ENCODE results near the gene FLNA. TPM values are rescaled to one million over a fixed set of nuclear protein-coding genes. Genes with fewer than 3 reads are reported as not detected.

FLNA gene
- total and polyA plus RNA-seq, 10 donors, result 259 to 1,447 (median 600) TPM

DNA sequence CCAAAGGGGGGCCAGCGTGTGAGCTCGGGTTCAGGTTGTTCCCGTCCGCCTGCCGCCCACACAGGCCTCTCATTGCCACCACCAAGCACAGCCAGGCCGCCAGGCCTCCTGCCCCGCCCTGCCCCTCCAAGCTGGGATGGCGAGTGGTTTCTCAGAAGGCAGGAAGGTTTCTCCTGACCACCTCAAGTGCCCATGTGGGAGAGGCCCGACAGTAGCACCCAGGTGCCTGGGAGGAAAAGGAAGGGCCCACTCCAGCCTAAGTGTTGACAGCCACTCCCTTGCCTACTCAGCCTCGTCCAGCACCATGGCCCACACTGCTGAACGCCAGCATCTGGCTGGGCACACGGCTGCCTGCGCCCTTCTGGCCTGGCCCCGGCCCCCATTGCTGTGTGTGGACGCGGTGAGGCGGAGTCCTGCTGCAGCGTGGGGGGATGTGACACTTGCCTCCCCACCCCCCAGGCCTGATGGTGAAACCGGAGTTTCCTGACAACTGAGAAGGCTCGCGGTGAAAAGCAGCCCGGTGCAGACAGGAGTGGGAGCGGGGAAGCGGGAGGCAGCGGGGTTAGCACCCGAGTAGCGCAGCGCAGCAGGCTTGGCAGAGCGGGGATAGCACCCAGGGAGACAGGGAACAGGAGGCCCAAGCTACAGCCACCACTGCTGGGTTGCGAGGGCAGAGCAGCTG, 19.2 kb downstream of the FLNA start:
- Histone ChIP-seq H3K27ac (peak overlapping the region in 2 of 8 donors; percentile 7 to 85), H3K27me3 (replicated peaks in 1 of 7) (no peaks in the 10 kb centered on the region), H3K36me3 (peaks cover 0 to 100% (median 93%) of the 10 kb centered on the region in 6 donors), H3K9me3 (no peaks in the 10 kb centered on the region), H3K4me1 (peaks cover 0 to 53% (median 21%) of the 10 kb centered on the region in 6 donors), H3K4me3 (no peak overlapping the region)
- peak in 2 of 3 donors; percentile 11 to 13 for TF ChIP-seq POLR2AphosphoS5 (IDR thresholded peaks at IDR 0.05)
- TF ChIP-seq, protein P1, sequence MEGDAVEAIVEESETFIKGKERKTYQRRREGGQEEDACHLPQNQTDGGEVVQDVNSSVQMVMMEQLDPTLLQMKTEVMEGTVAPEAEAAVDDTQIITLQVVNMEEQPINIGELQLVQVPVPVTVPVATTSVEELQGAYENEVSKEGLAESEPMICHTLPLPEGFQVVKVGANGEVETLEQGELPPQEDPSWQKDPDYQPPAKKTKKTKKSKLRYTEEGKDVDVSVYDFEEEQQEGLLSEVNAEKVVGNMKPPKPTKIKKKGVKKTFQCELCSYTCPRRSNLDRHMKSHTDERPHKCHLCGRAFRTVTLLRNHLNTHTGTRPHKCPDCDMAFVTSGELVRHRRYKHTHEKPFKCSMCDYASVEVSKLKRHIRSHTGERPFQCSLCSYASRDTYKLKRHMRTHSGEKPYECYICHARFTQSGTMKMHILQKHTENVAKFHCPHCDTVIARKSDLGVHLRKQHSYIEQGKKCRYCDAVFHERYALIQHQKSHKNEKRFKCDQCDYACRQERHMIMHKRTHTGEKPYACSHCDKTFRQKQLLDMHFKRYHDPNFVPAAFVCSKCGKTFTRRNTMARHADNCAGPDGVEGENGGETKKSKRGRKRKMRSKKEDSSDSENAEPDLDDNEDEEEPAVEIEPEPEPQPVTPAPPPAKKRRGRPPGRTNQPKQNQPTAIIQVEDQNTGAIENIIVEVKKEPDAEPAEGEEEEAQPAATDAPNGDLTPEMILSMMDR (IDR thresholded peaks at IDR 0.05 in 8 of 11, conservative IDR thresholded peaks at IDR 0.05 in 3 of 11), result no peak
- intact Hi-C loops (cut with DNase I; ENCODE audit: low total_unique reads), result no loop called here
- no peak for DNase-seq
- WGBS, 5 donors, result 69 to 89% (median 80%) methylated on average over 18 to 30 of the region's 30 CpGs

DNA sequence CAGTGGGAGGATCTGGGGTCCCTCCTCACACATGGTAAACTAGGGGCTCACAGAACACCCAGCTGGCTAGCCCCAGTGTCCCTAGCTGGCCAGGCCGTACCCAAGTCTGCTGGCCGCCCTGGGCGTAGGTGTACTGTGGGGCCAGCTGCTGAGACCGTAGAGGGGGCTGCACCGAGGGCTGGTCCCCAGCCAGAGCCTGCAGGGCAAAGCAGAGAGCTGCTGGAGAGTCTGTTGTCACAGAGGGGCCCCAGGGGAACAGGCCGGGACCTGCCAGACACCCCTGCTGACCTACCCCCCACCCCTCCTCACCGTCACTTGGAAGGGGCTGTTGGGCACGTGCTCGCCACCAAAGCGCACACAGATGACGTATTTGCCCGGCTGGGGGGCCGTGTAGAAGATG, 19.9 kb downstream of the FLNA start:
- no peaks in the 10 kb centered on the region for H3K27me3 ChIP-seq (replicated peaks in 1 of 7)
- H3K36me3 ChIP-seq, result peaks cover 0 to 100% (median 93%) of the 10 kb centered on the region in 6 donors
- peaks cover 0 to 60% (median 27%) of the 10 kb centered on the region in 6 donors for H3K4me1 ChIP-seq
- no peaks in the 10 kb centered on the region for H3K9me3 ChIP-seq
- TF ChIP-seq, protein P1 (IDR thresholded peaks at IDR 0.05 in 8 of 11, conservative IDR thresholded peaks at IDR 0.05 in 3 of 11), result no peak
- peak in 1 of 3 donors; percentile 6 for TF ChIP-seq POLR2AphosphoS5 (IDR thresholded peaks at IDR 0.05)
- 79 to 95% (median 87%) methylated on average over 4 to 13 of the region's 13 CpGs for WGBS, 5 donors
- no peak overlapping the region for H3K4me3 ChIP-seq
- H3K27ac ChIP-seq, result peak overlapping the region in 1 of 8 donors; percentile 85
- intact Hi-C loops (cut with DNase I; ENCODE audit: low total_unique reads), result no loop called here
- DNase-seq, result no peak

- H3K27ac ChIP-seq, result peak overlapping the region in 1 of 8 donors; percentile 85
- H3K27me3 ChIP-seq (replicated peaks in 1 of 7), result no peaks in the 10 kb centered on the region
- TF ChIP-seq, protein P1 (IDR thresholded peaks at IDR 0.05 in 8 of 11, conservative IDR thresholded peaks at IDR 0.05 in 3 of 11), result no peak
- TF ChIP-seq POLR2A (IDR thresholded peaks at IDR 0.05) (no peak), POLR2AphosphoS5 (IDR thresholded peaks at IDR 0.05) (peak; percentile 37 to 68 (median 46))
- WGBS, 5 donors, result 85 to 100% (median 92%) methylated on average over 1 to 14 of the region's 14 CpGs
- H3K4me1 ChIP-seq, result peaks cover 0 to 65% (median 32%) of the 10 kb centered on the region in 6 donors
- no peak overlapping the region for H3K4me3 ChIP-seq
- peaks cover 0 to 100% (median 93%) of the 10 kb centered on the region in 6 donors for H3K36me3 ChIP-seq
- intact Hi-C loops (cut with DNase I; ENCODE audit: low total_unique reads), result no loop called here
- no peak for DNase-seq
- H3K9me3 ChIP-seq, result no peaks in the 10 kb centered on the region
Measured at GRCh38 chrX:154354013-154354412, 20.4 kb downstream of the FLNA start.

DNA sequence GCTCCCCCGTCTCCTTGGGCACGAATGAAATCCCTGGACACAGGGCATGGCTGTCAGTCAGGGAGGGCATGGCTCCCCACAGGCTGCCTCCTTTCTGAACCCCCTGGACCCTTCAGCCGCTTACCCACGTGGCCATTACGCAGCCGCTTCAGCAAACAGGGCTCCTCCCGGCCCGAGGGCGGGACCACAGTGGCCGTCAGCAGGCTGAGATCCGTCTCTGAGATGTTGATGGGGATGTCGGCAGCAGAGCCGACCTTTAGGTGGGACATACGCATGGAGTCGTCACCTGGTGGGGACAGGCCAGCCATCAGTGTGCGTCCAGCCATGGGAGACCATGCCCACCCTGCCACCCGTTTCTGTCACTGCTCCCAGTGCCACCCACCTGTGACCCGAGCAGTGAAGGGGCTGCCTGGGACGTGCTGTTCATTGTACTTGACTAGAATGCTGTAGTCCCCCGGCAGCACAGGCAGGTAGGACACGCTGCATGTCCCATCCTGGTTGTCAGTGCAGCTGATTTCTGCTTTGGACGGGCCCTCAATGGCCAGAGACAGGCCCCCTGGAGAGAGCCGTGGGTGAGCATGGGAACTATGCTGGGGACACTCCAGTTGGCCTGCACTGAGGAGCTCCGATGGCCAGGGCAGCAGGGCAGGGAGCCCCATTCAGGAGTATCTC, 21.1 kb downstream of the FLNA start:
- intact Hi-C loops (cut with DNase I; ENCODE audit: low total_unique reads), result no loop called here
- Histone ChIP-seq H3K27me3 (replicated peaks in 1 of 7) (no peaks in the 10 kb centered on the region), H3K4me1 (peaks cover 0 to 68% (median 35%) of the 10 kb centered on the region in 6 donors), H3K27ac (peak overlapping the region in 2 of 8 donors; percentile 77 to 85), H3K4me3 (no peak overlapping the region), H3K9me3 (no peaks in the 10 kb centered on the region), H3K36me3 (peaks cover 0 to 100% (median 90%) of the 10 kb centered on the region in 6 donors)
- 87 to 94% (median 88%) methylated on average over 10 to 24 of the region's 24 CpGs for WGBS, 5 donors
- TF ChIP-seq POLR2A (IDR thresholded peaks at IDR 0.05) (no peak), POLR2AphosphoS5 (IDR thresholded peaks at IDR 0.05) (peak in 1 of 3 donors; percentile 53)
- TF ChIP-seq, protein P1 (IDR thresholded peaks at IDR 0.05 in 8 of 11, conservative IDR thresholded peaks at IDR 0.05 in 3 of 11), result no peak
- DNase-seq, result no peak
